Islet precursor cell (in vitro differentiated cells): ENCODE results near the gene TGFBRAP1.
A peak's percentile ranks its signal among the peaks of the same experiment; 100 is the strongest.

ENCODE experiments used
- DNase-seq: peaks from one replicate; pipeline ENCODE4 v3.0.0-alpha.2; 2018

Gene TGFBRAP1

GRCh38 chr2:105309147-105309545, 20.4 kb downstream of the TGFBRAP1 start:
- no peak for DNase-seq

DNA sequence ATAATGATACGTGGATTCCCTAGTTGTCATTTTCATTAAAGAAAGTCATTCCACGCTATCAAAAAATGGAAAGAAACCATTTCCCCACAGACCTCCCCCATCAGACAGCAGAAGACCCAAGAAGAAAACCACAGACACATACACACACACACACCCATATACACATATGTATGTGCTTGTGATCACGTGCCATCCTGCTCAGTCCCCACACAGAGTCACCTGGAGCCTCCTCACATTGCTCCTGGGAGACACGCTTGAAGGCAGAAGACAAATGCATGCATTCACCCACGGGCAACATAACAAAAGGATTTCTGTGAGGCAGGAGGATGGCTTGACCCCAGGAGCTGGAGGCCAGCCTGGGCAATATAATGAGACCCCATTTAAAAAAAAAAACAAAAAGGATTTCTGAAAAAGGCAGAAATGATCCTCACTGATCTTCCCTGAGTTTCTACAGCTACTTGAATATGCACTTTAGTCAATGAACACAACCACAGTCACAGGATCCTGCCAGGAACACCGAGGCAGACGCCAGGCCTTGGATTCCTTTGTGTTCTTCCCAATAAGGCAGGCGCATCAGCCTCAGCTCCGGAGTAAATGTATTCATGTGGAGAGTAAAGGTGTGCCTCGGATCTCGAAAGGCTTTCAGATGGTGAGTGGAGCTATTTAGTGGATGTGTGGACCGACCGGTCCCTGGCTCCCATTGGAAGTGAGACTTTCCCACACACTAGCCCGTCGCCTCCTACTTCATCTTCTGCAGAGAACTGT, 21.0 kb downstream of the TGFBRAP1 start:
- no peak for DNase-seq

GRCh38 chr2:105307962-105308361, 21.6 kb downstream of the TGFBRAP1 start:
- no peak for DNase-seq

GRCh38 chr2:105307550-105307949, 22.0 kb downstream of the TGFBRAP1 start:
- no peak for DNase-seq

DNA sequence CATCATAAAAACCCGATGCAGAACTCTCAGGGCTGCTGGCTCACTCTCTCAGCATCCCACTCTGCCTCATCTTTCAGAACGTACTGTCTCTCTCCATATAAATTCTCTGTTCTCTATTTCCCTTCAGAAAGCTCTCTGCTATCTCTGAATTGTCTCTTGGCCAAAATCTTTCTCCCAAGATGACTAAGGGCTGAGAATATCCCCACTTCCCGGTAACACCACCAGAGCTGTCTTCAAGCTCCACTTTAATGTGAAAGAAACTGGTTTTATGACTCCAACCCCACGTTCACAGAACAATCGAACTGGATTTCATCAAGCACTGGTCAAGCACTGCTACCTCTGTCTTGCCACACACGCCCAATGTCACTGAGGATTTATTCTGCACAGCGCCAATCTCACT, 22.4 kb downstream of the TGFBRAP1 start:
- DNase-seq: no peak

- DNase-seq: no peak
Measured at GRCh38 chr2:105301646-105302045, 27.9 kb downstream of the TGFBRAP1 start.

GRCh38 chr2:105299290-105299689, 30.2 kb downstream of the TGFBRAP1 start:
- peak; percentile 75 for DNase-seq

GRCh38 chr2:105298017-105298416, 31.5 kb downstream of the TGFBRAP1 start:
- DNase-seq: no peak

DNA sequence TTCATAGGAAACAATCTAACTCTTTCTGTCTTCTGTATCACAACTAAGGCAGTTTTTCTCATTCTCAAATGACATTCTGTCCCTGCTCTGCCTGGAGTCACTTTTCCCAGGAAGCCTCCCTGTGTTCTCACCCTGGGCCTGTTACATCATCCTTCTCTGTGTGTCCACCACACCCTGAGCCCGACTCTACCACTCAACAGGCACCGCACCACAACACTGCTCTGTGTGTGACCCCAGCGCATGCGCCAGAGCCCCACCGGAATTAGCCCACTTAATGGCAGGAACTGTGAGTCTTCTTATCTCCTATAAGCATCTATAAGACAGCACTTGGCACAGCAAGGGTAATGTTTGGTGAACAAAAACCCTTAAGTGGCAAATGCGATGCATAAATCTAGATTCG, 32.3 kb downstream of the TGFBRAP1 start:
- DNase-seq: no peak

- no peak for DNase-seq
Measured at GRCh38 chr2:105296017-105296611, 33.4 kb downstream of the TGFBRAP1 start.

DNA sequence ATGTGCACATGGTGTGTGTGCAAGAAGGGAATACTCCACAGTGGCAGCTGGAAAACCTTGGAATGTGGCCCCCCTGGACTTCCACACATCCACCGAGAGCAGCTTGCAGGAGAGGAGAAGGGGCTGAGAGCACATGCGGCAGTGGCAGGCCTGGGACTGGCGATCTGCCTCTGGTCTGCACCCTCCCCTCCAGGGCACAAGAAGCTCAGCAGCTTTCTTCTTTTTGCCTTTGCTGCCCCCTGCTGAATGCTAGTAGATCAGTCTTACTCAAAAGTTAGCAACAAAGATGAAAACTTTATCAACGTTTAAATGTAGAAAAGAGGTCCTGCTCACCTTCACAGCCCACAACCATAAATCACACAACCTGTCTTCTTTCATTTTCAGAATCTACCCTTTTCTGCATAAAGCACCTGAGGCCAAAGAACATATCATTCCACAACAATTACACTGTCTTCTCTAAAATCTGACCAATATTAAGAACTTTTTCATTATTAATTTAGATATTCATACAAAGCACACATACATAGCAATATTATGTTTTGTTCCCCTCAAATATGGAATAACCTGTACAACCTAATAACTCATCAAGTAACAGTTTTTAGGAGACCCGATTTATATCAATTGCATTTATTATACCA, 34.6 kb downstream of the TGFBRAP1 start:
- DNase-seq: peak; percentile 90

DNA sequence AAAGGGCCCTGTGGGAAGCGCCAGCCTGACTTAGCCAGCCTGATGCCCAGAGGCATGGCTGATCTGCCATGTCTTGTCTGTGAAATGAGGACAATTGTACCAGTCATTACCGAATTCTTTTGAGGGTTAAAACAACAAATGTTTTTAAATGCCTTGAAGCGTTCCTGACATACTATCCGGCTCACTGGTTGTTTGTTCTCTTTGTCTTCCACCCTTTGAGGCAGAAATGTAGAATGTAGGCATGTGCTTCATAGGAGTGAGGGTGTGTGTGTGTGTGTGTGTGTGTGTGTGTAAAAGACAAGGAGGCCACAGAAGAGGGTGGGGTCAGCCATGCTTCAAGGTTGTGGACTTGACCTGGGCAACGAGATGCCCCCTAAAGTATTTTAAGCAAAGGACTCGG, 35.5 kb downstream of the TGFBRAP1 start:
- DNase-seq: no peak

DNA sequence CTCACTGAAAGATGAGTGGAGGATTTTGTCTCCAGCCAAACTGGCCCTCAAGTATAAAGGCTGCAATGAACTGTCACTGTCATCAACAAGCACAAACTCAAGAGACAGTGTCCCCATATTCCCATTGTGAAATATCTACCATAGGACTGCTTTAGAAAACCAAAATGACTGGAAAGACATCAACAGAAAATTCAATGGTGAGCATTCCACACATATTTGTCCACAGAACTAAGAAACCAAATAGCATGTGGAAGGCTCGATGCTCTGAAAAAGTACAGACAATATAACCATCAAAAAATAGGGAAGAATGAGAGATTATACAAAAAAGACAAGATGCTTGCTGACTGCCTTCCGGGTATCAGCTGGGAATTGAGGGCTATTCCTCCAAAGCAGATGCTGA, 37.6 kb downstream of the TGFBRAP1 start:
- no peak for DNase-seq

- no peak for DNase-seq
Measured at GRCh38 chr2:105290981-105291660, 38.4 kb downstream of the TGFBRAP1 start.

DNA sequence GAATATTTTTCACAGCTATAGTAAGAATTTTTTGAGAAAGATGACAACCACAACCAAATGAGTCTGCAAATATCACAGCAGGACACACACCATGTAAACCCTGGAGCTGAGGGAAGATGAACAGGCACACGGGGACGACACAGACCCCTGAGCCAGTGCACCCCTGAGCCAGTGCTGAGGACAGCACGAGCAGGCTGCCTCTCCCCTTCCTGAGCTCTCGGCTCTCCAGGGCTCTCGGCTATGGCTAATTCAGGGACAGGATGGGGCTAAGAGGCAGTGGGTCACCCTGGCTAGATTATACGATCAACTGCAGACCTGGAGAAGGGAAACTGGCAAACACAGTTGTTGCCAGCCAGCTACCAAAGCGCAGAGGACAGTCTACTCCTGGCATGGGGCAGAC, 41.4 kb downstream of the TGFBRAP1 start:
- no peak for DNase-seq

GRCh38 chr2:105287692-105288091, 41.8 kb downstream of the TGFBRAP1 start:
- peak; percentile 65 for DNase-seq

DNA sequence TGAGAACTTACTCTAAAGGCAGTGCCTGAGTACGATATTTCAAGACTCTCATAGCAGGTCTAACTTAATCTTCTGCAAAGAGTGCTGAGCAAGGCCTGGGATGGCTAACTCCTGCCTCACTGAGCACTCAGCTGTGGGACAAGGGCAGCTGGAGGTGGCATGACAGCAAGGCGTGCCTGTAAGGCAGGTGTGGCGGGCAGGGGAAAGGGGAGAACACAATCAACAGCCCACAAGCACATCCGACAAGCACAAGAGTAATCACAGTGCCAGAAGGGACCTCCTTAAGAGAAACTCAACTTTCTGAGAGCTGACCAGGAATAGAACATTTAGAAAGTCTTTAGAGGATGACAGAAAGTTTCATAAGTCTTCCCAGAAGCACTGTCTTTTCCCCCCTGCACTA, 46.0 kb downstream of the TGFBRAP1 start:
- DNase-seq: no peak

DNA sequence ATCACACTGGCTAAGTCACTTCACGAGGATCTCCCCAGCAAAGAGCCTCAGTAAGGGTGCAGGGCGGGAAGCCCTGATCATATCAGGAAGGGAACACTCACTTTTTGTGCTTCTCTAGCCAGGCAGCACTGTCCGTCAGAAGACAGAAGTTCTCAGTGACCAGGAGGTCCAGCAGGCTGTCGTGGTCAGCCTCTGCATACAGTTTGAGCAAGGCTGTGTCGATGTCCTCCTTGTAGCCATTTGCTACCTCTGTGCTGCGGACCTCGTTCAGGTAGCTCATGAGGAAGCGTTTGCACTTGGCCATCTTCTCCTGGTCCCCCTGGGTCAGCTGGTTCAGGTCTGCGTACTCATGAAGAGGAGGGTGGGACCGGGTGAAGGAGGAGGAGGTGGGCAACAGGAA, 49.3 kb downstream of the TGFBRAP1 start:
- no peak for DNase-seq

GRCh38 chr2:105279126-105279525, 50.4 kb downstream of the TGFBRAP1 start:
- no peak for DNase-seq

GRCh38 chr2:105278654-105279053, 50.9 kb downstream of the TGFBRAP1 start:
- DNase-seq: no peak

DNA sequence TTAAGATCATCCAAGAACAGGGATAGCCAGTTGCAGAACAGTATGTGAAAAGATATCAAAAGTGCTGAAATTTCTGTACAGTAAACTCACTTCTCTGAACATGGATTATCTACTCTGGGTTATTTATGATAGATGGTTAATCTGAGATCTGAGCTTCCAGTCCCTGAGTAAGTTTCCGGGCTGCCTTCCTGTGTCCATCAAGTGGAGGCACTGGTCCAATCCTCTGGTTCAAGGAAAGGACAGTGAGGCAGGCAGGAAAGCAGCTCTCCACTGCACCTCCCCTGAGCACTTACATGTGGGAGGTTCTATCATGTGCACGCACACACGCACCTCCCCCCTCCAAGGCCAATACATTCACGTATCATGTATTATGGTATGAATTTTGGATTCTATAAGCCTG, 55.5 kb downstream of the TGFBRAP1 start:
- DNase-seq: no peak

DNA sequence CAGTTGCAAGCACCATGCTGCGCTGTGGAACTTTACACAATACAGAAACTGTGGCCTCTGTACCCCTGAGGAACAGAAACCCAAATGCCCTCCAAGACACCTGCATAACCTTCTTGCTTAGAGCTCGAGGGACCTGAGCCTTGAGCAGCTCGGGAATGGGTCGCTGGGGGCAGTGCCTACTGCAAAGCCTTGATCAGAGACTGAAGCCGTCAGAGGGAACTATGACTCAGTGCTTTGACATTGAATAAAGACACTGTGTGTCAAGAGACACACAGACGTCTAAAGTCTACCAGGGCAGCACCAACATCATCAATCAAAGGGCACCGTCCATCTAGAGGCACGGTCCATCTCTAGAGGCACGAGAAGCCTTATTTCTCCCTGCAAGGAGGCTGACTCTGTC, 57.4 kb downstream of the TGFBRAP1 start:
- DNase-seq: peak; percentile 61

- DNase-seq: no peak
Measured at GRCh38 chr2:105271393-105272045, 58.0 kb downstream of the TGFBRAP1 start.
